LHCN-M2 (cell line): ENCODE results near the gene BACE2. TPM values are rescaled to one million over a fixed set of nuclear protein-coding genes. Genes with fewer than 3 reads are reported as not detected.
"Not testable (repeated sequence)": the region's sequence is repeated elsewhere in the genome, so short reads cannot be mapped to it uniquely, and the experiment has no call there.

Experiments used
- DNase-seq: peaks from one replicate; pipeline ENCODE4 v3.0.0-alpha.2; 2012; ENCODE audit warnings: low read depth
- total RNA-seq: library from RNA; depleted of rRNA; stranded (reverse); fragments of >200 nt; gene quantifications from 2 replicates; pipeline ENCODE4 v1.2.3, GENCODE V29; 2014

BACE2 gene
- total RNA-seq, 1 experiment from 2014 or later = 14.4 TPM

- DNase-seq = no peak
Measured at GRCh38 chr21:41240040-41240439, 72.1 kb downstream of the BACE2 start.

- peak; percentile 11 for DNase-seq
Measured at GRCh38 chr21:41241341-41241740, 73.4 kb downstream of the BACE2 start.

GRCh38 chr21:41242238-41242829, 74.4 kb downstream of the BACE2 start:
- DNase-seq = no peak

- DNase-seq = no peak
Measured at GRCh38 chr21:41243107-41243506, 75.1 kb downstream of the BACE2 start.

- not testable (repeated sequence) for DNase-seq
Measured at GRCh38 chr21:41244266-41244880, 76.4 kb downstream of the BACE2 start.

GRCh38 chr21:41245509-41246135, 77.7 kb downstream of the BACE2 start:
- DNase-seq = no peak

- no peak for DNase-seq
Measured at GRCh38 chr21:41246808-41247207, 78.8 kb downstream of the BACE2 start.

- no peak for DNase-seq
Measured at GRCh38 chr21:41247561-41248545, 79.9 kb downstream of the BACE2 start.

- DNase-seq = no peak
Measured at GRCh38 chr21:41249476-41249875, 81.5 kb downstream of the BACE2 start.

GRCh38 chr21:41250519-41250918, 82.6 kb downstream of the BACE2 start:
- DNase-seq = no peak

GRCh38 chr21:41251961-41252642, 84.1 kb downstream of the BACE2 start:
- DNase-seq = no peak

- DNase-seq = peak; percentile 1
Measured at GRCh38 chr21:41254090-41254700, 86.2 kb downstream of the BACE2 start.

- no peak for DNase-seq
Measured at GRCh38 chr21:41255190-41255589, 87.2 kb downstream of the BACE2 start.

- not testable (repeated sequence) for DNase-seq
Measured at GRCh38 chr21:41256231-41256630, 88.3 kb downstream of the BACE2 start.

GRCh38 chr21:41256771-41257702, 89.1 kb downstream of the BACE2 start:
- no peak for DNase-seq

- no peak for DNase-seq
Measured at GRCh38 chr21:41258617-41259016, 90.7 kb downstream of the BACE2 start.

- DNase-seq = no peak
Measured at GRCh38 chr21:41260428-41260827, 92.5 kb downstream of the BACE2 start.

GRCh38 chr21:41267346-41267745, 99.4 kb downstream of the BACE2 start:
- no peak for DNase-seq

GRCh38 chr21:41269535-41269934, 101.6 kb downstream of the BACE2 start:
- no peak for DNase-seq

- DNase-seq = no peak
Measured at GRCh38 chr21:41277196-41277595, 109.2 kb downstream of the BACE2 start.
